Ovary (tissue), 3 donors: ENCODE results near the gene SPEF2.

Source experiments
- CTCF ChIP-seq, 3 donors: fragments of 450-650 bp in 2 of 3; fragments of 200-600 bp in 1 of 3; IDR thresholded peaks; one replicate each; pipeline versions ENCODE4 v1.5.1 to v1.8.0; 2016 to 2022; ENCODE audit warnings: antibody characterized with exemption in 3 of 3, mild to moderate bottlenecking in 1 of 3
- EP300 ChIP-seq: sonication (generic); formaldehyde crosslinking; IDR thresholded peaks from one replicate; pipeline ENCODE4 v1.6.1; 2017; ENCODE audit warnings: antibody characterized with exemption
- POLR2A ChIP-seq: fragments of 450-650 bp; IDR thresholded peaks from one replicate; pipeline ENCODE4 v1.6.1; 2017; ENCODE audit warnings: antibody characterized with exemption, mild to moderate bottlenecking, moderate library complexity
- donor health status: DM: no; HTN: no; CAD: no.

GRCh38 chr5:35835796-35836742, 218.4 kb downstream of the SPEF2 start:
- TF ChIP-seq CTCF (IDR thresholded peaks at IDR 0.05) (no peak), POLR2A (no peak), EP300 (no peak)
